Fibroblast of lung (primary cell): ENCODE measurements around the gene ATP10A. TPM values are rescaled to one million over a fixed set of nuclear protein-coding genes. Genes with fewer than 3 reads are reported as not detected.

Experiments
- DNase-seq, 2 donors: peaks; one replicate each; pipeline versions ENCODE4 v3.0.0 to v3.0.0-alpha.2; 2010; ENCODE audit warnings: low read depth in 2 of 2
- H2AFZ ChIP-seq: 2 replicates; pipeline ENCODE4 v1.5.1; 2012; ENCODE audit warnings: low read length, control low read depth, inconsistent platforms
- H3K27ac ChIP-seq: 2 replicates; pipeline ENCODE4 v1.5.1; 2011; ENCODE audit warnings: low read length, control low read depth; ENCODE audit not compliant: insufficient read depth
- H3K27me3 ChIP-seq: 2 replicates; pipeline ENCODE4 v1.5.1; 2011; ENCODE audit warnings: mild to moderate bottlenecking, low read length; ENCODE audit not compliant: control insufficient read depth, insufficient read depth
- H3K36me3 ChIP-seq: 2 replicates; pipeline ENCODE4 v1.5.1; 2011; ENCODE audit warnings: low read length; ENCODE audit not compliant: control insufficient read depth, insufficient read depth
- H3K4me1 ChIP-seq: 2 replicates; pipeline ENCODE4 v1.5.1; 2011; ENCODE audit warnings: low read length; ENCODE audit not compliant: control insufficient read depth, insufficient read depth; ENCODE audit errors: extremely low read depth
- H3K4me2 ChIP-seq: 2 replicates; pipeline ENCODE4 v1.5.1; 2011; ENCODE audit warnings: low read length, control low read depth; ENCODE audit not compliant: insufficient read depth; ENCODE audit errors: extremely low read depth
- H3K4me3 ChIP-seq, 4 experiments: fragments of 200-600 bp in 1 of 4; sonication (generic) in 1 of 4; replicated peaks in 1 of 4; 2 replicates each; pipeline ENCODE4 v1.5.1; 2011 to 2016; ENCODE audit warnings: low read length in 4 of 4, low read depth in 3 of 4, mild to moderate bottlenecking in 3 of 4, control low read depth in 2 of 4, inconsistent platforms in 1 of 4, mixed read lengths in 1 of 4; ENCODE audit not compliant: insufficient read depth in 1 of 4; ENCODE audit errors: control extremely low read depth in 1 of 4
- H3K79me2 ChIP-seq: 2 replicates; pipeline ENCODE4 v1.5.1; 2012; ENCODE audit warnings: mild to moderate bottlenecking, low read length, inconsistent platforms; ENCODE audit not compliant: control insufficient read depth, insufficient read depth
- H3K9ac ChIP-seq: 2 replicates; pipeline ENCODE4 v1.5.1; 2011; ENCODE audit warnings: mild to moderate bottlenecking, low read length, control low read depth; ENCODE audit not compliant: insufficient read depth
- H3K9me3 ChIP-seq: 2 replicates; pipeline ENCODE4 v1.5.1; 2012; ENCODE audit warnings: low read depth, low read length; ENCODE audit not compliant: control insufficient read depth, insufficient read depth
- H4K20me1 ChIP-seq: 2 replicates; pipeline ENCODE4 v1.5.1; 2011; ENCODE audit warnings: low read length; ENCODE audit not compliant: control insufficient read depth, insufficient read depth; ENCODE audit errors: extremely low read depth
- CTCF ChIP-seq, 2 donors: IDR thresholded peaks in 1 of 2; conservative IDR thresholded peaks in 1 of 2; 1 replicate in 1 of 2; 2 replicates in 1 of 2; pipeline ENCODE4 v1.5.1; 2011 to 2012; ENCODE audit warnings: low read length in 2 of 2, control low read depth in 1 of 2, inconsistent platforms in 1 of 2, low read depth in 1 of 2, mild to moderate bottlenecking in 1 of 2
- EZH2 ChIP-seq: IDR thresholded peaks from 2 replicates; pipeline ENCODE4 v1.5.1; 2012; ENCODE audit warnings: low read length, control low read depth, mild to moderate bottlenecking; ENCODE audit errors: missing control alignments
- polyA plus RNA-seq, 2 donors: library from polyadenylated mRNA; depleted of rRNA in 1 of 2; stranded (reverse) in 1 of 2; unstranded in 1 of 2; fragments of >200 nt; gene quantifications; 2 replicates each; pipeline ENCODE4 v1.2.1, GENCODE V29; 2011 to 2012; ENCODE audit warnings: missing spikeins in 1 of 2
- total RNA-seq: library from RNA; depleted of rRNA; stranded (reverse); fragments of >200 nt; gene quantifications from 2 replicates; pipeline ENCODE4 v1.2.1, GENCODE V29; 2014

ATP10A gene
- total and polyA plus RNA-seq, 2 donors (not counting 1 experiment from before 2014, with no cell fraction given): 12.7 to 13.8 TPM

DNA sequence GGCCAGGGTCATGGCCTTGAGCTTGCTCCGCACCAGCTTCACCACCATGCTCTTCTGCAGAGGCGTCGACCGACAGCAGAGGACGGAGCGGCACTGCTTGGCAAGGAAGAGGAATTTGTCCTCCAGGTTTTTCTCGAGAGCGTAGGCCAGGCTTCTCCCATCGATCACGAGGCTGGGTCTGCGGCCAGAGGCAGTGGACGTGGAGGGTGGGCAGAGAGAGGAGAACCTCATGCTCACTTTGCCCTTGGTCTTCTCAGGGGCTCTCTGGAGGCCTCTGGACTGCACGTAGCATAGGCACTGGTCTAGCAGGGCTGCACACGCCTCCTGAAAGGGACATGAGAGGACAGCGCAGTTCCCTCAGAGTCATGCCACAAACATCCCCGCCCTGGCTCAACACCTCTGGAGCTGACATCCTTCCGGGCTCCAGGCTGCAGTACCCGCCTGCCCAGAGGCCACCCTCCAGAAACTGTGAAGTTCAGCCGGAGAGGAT, 168.3 kb downstream of the ATP10A start:
- H3K36me3 ChIP-seq: peaks cover 13% of the 10 kb centered on the region
- peaks cover 8% of the 10 kb centered on the region for H3K4me1 ChIP-seq
- H3K79me2 ChIP-seq: no peaks in the 10 kb centered on the region
- no peak overlapping the region for H3K9ac ChIP-seq
- no peaks in the 10 kb centered on the region for H3K27me3 ChIP-seq
- H2AFZ ChIP-seq: no peak overlapping the region
- no peak overlapping the region for H3K4me3 ChIP-seq
- H3K9me3 ChIP-seq: no peaks in the 10 kb centered on the region
- no peak overlapping the region for H3K27ac ChIP-seq
- no peaks in the 10 kb centered on the region for H4K20me1 ChIP-seq
- no peak for DNase-seq
- TF ChIP-seq CTCF (conservative IDR thresholded peaks at IDR 0.05 in 1 of 2, IDR thresholded peaks at IDR 0.05 in 1 of 2; ENCODE audit: low read depth in 1 of 2, low read length in 2 of 2): no peak
- no peak for TF ChIP-seq EZH2
- H3K4me2 ChIP-seq: no peak overlapping the region

- Histone ChIP-seq H3K36me3 (peaks cover 12% of the 10 kb centered on the region), H3K27me3 (no peaks in the 10 kb centered on the region), H3K79me2 (no peaks in the 10 kb centered on the region), H3K27ac (no peak overlapping the region), H3K4me1 (peaks cover 8% of the 10 kb centered on the region), H3K4me2 (no peak overlapping the region), H3K9ac (no peak overlapping the region), H2AFZ (no peak overlapping the region), H4K20me1 (no peaks in the 10 kb centered on the region), H3K9me3 (no peaks in the 10 kb centered on the region), H3K4me3 (no peak overlapping the region)
- no peak for DNase-seq
- no peak for TF ChIP-seq EZH2
- no peak for TF ChIP-seq CTCF (conservative IDR thresholded peaks at IDR 0.05 in 1 of 2, IDR thresholded peaks at IDR 0.05 in 1 of 2; ENCODE audit: low read depth in 1 of 2, low read length in 2 of 2)
Measured at GRCh38 chr15:25694239-25694584, 168.9 kb downstream of the ATP10A start.

DNA sequence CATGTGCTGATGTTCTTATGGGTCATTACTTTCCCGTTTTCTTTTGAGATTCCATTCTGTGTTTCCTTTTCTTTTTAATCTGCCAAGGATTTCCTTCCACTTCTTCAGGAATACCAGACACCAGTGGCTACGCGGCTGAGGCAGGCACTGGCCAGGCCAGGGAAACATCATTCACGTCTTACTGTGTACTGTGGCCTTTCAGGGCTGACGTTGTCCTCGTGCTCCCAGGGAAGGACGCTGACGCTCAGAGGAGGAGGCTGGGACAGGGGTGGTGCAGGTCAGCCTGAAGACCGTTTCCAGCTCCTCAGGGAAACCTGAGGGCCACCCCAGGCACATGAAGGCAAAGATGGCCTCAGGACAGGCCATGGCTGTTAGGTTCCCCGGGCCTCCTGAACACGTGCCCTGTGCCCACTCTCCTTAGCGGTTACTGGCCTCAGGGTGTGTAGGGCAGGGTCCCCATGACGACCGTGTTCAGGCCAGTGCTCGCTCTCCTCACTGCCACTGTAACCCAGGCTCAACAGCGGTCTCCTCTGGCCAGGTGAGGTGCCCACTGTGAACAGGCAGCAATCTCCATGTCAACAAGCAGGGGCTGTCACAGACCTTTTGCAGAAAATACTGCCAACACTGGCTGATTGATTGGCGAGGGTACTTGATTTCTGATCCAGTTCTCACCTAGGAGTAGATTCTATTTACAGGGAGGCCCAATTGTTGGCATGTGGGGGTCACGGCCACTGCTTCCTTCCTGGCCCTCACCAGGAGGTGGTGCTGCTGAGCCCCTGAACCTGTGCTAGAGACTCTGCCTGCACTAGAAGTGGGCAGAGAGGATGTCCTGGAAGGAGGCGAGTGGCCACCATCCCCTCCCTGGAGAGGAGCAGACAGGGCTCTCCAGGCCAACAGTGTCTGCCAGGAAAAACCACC, 169.5 kb downstream of the ATP10A start:
- no peak overlapping the region for H3K9ac ChIP-seq
- peaks cover 8% of the 10 kb centered on the region for H3K4me1 ChIP-seq
- no peak overlapping the region for H3K4me2 ChIP-seq
- no peak overlapping the region for H3K4me3 ChIP-seq
- peaks cover 11% of the 10 kb centered on the region for H3K36me3 ChIP-seq
- H2AFZ ChIP-seq: no peak overlapping the region
- no peak overlapping the region for H3K27ac ChIP-seq
- no peaks in the 10 kb centered on the region for H3K79me2 ChIP-seq
- TF ChIP-seq CTCF (conservative IDR thresholded peaks at IDR 0.05 in 1 of 2, IDR thresholded peaks at IDR 0.05 in 1 of 2; ENCODE audit: low read depth in 1 of 2, low read length in 2 of 2) (peak; percentile 63 to 76), EZH2 (no peak)
- DNase-seq: peak; percentile 23 to 38
- H3K9me3 ChIP-seq: no peaks in the 10 kb centered on the region
- no peaks in the 10 kb centered on the region for H4K20me1 ChIP-seq
- no peaks in the 10 kb centered on the region for H3K27me3 ChIP-seq
